CD4-positive, alpha-beta T cell (primary cell): ENCODE results near the gene RPEL1. TPM values are rescaled to one million over a fixed set of nuclear protein-coding genes. Genes with fewer than 3 reads are reported as not detected.
A peak's percentile ranks its signal among the peaks of the same experiment; 100 is the strongest.

Experiments used
- ATAC-seq: fragments of 200-7000 bp; cut with Tn5 transposase; one replicate; pipeline ENCODE4 v1.10.0; 2022; ENCODE audit warnings: mild to moderate bottlenecking; ENCODE audit not compliant: poor library complexity
- CTCF ChIA-PET: fragments of 350-600 bp; sonication (Branson Sonifier 250); formaldehyde crosslinking; loops from one replicate; lab custom pipeline; 2021; ENCODE audit warnings: antibody characterized with exemption, inconsistent platforms; lab: Charles Lee
- POLR2A ChIA-PET: fragments of 350-600 bp; sonication (Branson Sonifier 250); formaldehyde crosslinking; loops from one replicate; lab custom pipeline; 2021; ENCODE audit warnings: antibody characterized with exemption, inconsistent platforms; lab: Charles Lee
- DNase-seq, 14 experiments: peaks; one replicate each; pipeline ENCODE4 v3.0.0-alpha.2; 2013 to 2020; ENCODE audit warnings: mixed read lengths in 2 of 14
- H3K27ac ChIP-seq, 2 donors: one replicate each; pipeline versions ENCODE4 v1.5.1 to v1.7.0; 2013; ENCODE audit warnings: low read length in 2 of 2, low read depth in 1 of 2, mild to moderate bottlenecking in 1 of 2
- H3K27me3 ChIP-seq, 2 experiments: 1 replicate in 1 of 2; 2 replicates in 1 of 2; pipeline versions ENCODE4 v1.6.1 to v1.7.0; 2013; ENCODE audit warnings: low read length in 2 of 2, control low read depth in 1 of 2, mild to moderate bottlenecking in 1 of 2, moderate library complexity in 1 of 2; ENCODE audit not compliant: insufficient read depth in 2 of 2, control insufficient read depth in 1 of 2
- H3K36me3 ChIP-seq: one replicate; pipeline ENCODE4 v1.6.1; 2013; ENCODE audit warnings: low read length, control low read depth; ENCODE audit not compliant: insufficient read depth
- H3K4me1 ChIP-seq: one replicate; pipeline ENCODE4 v1.6.1; 2013; ENCODE audit warnings: low read length, control low read depth; ENCODE audit not compliant: insufficient read depth
- H3K4me3 ChIP-seq: one replicate; pipeline ENCODE4 v1.5.1; 2013; ENCODE audit warnings: mild to moderate bottlenecking, low read length, moderate library complexity
- H3K9me3 ChIP-seq, 2 experiments: 1 replicate in 1 of 2; 2 replicates in 1 of 2; pipeline versions ENCODE4 v1.6.1 to v1.7.0; 2013; ENCODE audit warnings: low read length in 2 of 2, mild to moderate bottlenecking in 2 of 2, control low read depth in 1 of 2, moderate library complexity in 1 of 2; ENCODE audit not compliant: control insufficient read depth in 1 of 2, insufficient read depth in 1 of 2
- H3K27ac Mint-ChIP-seq: one replicate; pipeline ENCODE4 v1.8.0; 2020; ENCODE audit warnings: mixed read lengths
- H3K27me3 Mint-ChIP-seq: one replicate; pipeline ENCODE4 v1.8.0; 2021; ENCODE audit warnings: mixed read lengths
- H3K36me3 Mint-ChIP-seq: one replicate; pipeline ENCODE4 v1.8.0; 2021; ENCODE audit warnings: low read depth, mixed read lengths
- H3K4me1 Mint-ChIP-seq: one replicate; pipeline ENCODE4 v1.8.0; 2021; ENCODE audit warnings: low read depth, mixed read lengths
- H3K4me3 Mint-ChIP-seq: one replicate; pipeline ENCODE4 v1.8.0; 2020; ENCODE audit warnings: mild to moderate bottlenecking, mixed read lengths
- H3K9me3 Mint-ChIP-seq: one replicate; pipeline ENCODE4 v1.8.0; 2020; ENCODE audit warnings: mixed read lengths
- CTCF ChIP-seq: fragments of 200-600 bp; IDR thresholded peaks from one replicate; pipeline ENCODE4 v1.8.0; 2022; ENCODE audit warnings: antibody characterized with exemption, mild to moderate bottlenecking
- intact Hi-C, 2 experiments: fragments of 100-400 bp; cut with DNase I in 1 of 2; cut with micrococcal nuclease in 1 of 2; formaldehyde crosslinking; loops; one replicate each; pipeline versions ENCODE4 v1.15.1 to v1.9.0; 2023 to 2025; cut with DNase I, micrococcal nuclease
- total RNA-seq, 174 experiments: library from RNA in 2 of 174; stranded (reverse) in 2 of 174; gene quantifications; one replicate each; pipeline ENCODE4 v1.2.3 and lab custom pipeline; 2021 to 2026

The RPEL1 gene
- total RNA-seq, 2 experiments from 2014 or later = not detected

- Histone ChIP-seq H3K9me3 (no peaks in the 10 kb centered on the region), H3K4me3 (no peak overlapping the region), H3K36me3 (no peaks in the 10 kb centered on the region), H3K4me1 (peaks cover 5% of the 10 kb centered on the region), H3K27me3 (no peaks in the 10 kb centered on the region), H3K27ac (no peak overlapping the region)
- Mint-ChIP-seq H3K4me1 (peaks cover 6% of the 10 kb centered on the region), H3K9me3 (no peaks in the 10 kb centered on the region), H3K27me3 (no peaks in the 10 kb centered on the region), H3K4me3 (no peak overlapping the region), H3K36me3 (no peaks in the 10 kb centered on the region), H3K27ac (no peak overlapping the region)
- intact Hi-C loops = loop anchor here in 1 of 2 experiments (10.0 kb wide), 1 partner anchor 101 kb away; no protein-coding TSS in a partner anchor
- DNase-seq (no peak), ATAC-seq (no peak)
- POLR2A ChIA-PET = no interaction called here
- TF ChIP-seq CTCF = no peak
- CTCF ChIA-PET = interaction anchor here (0.7 to 1.1 kb wide), 2 partner anchors 9 to 127 kb away, joined by 4 to 7 read pairs; no protein-coding TSS in a partner anchor
These were observed 9.9 kb upstream of the RPEL1 start for GRCh38 chr10:103235775-103236174.

DNA sequence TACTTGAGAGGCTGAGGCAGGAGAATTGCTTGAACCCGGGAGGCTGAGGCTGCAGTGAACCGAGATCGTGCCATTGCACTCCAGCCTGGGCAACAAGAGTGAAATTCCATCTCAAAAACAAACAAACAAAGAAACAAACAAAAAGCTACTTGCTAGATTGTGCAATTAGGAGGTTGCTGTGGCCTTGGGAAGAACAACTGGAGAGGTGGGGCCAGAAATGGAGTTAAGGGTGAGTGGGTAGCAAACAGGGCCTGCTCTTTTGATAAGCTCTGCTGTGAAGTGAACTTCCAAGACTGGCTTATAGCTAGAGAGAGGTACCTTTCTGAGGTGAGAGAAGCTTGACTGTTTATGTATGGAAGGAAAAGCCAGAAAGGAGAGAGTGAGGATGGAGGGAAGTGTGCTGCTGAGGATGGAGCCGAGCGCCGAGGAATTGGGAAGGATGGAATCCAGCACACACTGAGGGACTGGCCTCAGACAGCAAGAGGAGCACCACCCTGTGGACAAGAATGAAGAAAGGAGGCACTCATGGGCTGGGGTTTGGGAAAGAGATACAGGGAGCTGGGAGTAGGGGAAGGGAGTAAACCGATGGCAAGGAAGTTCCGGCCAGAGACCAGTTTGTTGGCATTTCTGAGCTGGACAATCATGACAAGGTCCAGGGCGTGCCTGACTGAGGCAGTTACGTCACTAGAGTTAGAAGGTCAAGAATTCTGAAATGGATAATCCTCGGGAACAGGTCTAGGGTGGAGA lies 7.0 kb upstream of the RPEL1 start:
- no peaks in the 10 kb centered on the region for H3K27me3 Mint-ChIP-seq
- Histone ChIP-seq H3K27ac (no peak overlapping the region), H3K9me3 (no peaks in the 10 kb centered on the region), H3K4me1 (peaks cover 5% of the 10 kb centered on the region), H3K36me3 (no peaks in the 10 kb centered on the region), H3K27me3 (no peaks in the 10 kb centered on the region), H3K4me3 (no peak overlapping the region)
- intact Hi-C loops = loop anchor here in 1 of 2 experiments (10.0 kb wide), 1 partner anchor 104 kb away; no protein-coding TSS in a partner anchor
- no peaks in the 10 kb centered on the region for H3K36me3 Mint-ChIP-seq
- H3K27ac Mint-ChIP-seq = no peak overlapping the region
- H3K9me3 Mint-ChIP-seq = no peaks in the 10 kb centered on the region
- H3K4me3 Mint-ChIP-seq = no peak overlapping the region
- ChIA-PET POLR2A (no interaction called here), CTCF (interaction anchor here (0.7 kb wide), 1 partner anchor 29 kb away, joined by 3 read pairs; no protein-coding TSS in a partner anchor)
- no peak for ATAC-seq
- no peak for TF ChIP-seq CTCF
- peaks cover 6% of the 10 kb centered on the region for H3K4me1 Mint-ChIP-seq
- DNase-seq = no peak

- H3K4me3 ChIP-seq = no peak overlapping the region
- TF ChIP-seq CTCF = no peak
- H3K27ac Mint-ChIP-seq = no peak overlapping the region
- no peaks in the 10 kb centered on the region for H3K27me3 Mint-ChIP-seq
- H3K9me3 ChIP-seq = no peaks in the 10 kb centered on the region
- intact Hi-C loops = loop anchor here in 1 of 2 experiments (10.0 kb wide), 1 partner anchor 167 kb away; no protein-coding TSS in a partner anchor
- CTCF ChIA-PET = no interaction called here
- ATAC-seq (no peak), DNase-seq (peak in 2 of 14 experiments; percentile 57 to 69)
- H3K9me3 Mint-ChIP-seq = no peaks in the 10 kb centered on the region
- H3K4me1 Mint-ChIP-seq = peaks cover 6% of the 10 kb centered on the region
- H3K4me3 Mint-ChIP-seq = no peak overlapping the region
- H3K4me1 ChIP-seq = peaks cover 7% of the 10 kb centered on the region
- POLR2A ChIA-PET = interaction anchor here (0.7 kb wide), 1 partner anchor 324 kb away, joined by 3 read pairs; the partner anchor contains the start of gene CNNM2
- no peak overlapping the region for H3K27ac ChIP-seq
- no peaks in the 10 kb centered on the region for H3K36me3 Mint-ChIP-seq
- H3K36me3 ChIP-seq = no peaks in the 10 kb centered on the region
- peaks cover 0 to 2% of the 10 kb centered on the region in 2 experiments for H3K27me3 ChIP-seq
These were observed 4.2 kb upstream of the RPEL1 start for GRCh38 chr10:103241262-103242011.
